HepG2 (cell line): ENCODE data around the gene SAMM50. TPM values are rescaled to one million over a fixed set of nuclear protein-coding genes. Genes with fewer than 3 reads are reported as not detected.

ENCODE experiments used
- ATAC-seq: fragments of 200-7000 bp; cut with Tn5 transposase; 3 replicates; pipeline ENCODE4 v1.9.1; 2020; ENCODE audit warnings: mild to moderate bottlenecking, moderate library complexity
- BruUV-seq: library from RNA; stranded (reverse); fragments of 400-500 nt; replicated peaks from 2 replicates; lab custom pipeline; 2021; lab: Mats Ljungman, UMichigan
- CTCF ChIA-PET: fragments of 300-600 bp; formaldehyde crosslinking; extraction: SDS; loops from one replicate; lab custom pipeline; 2021; ENCODE audit warnings: low total read pairs, inconsistent platforms, low intra/inter-chr PET ratio; lab: Yijun Ruan, JAX
- POLR2A ChIA-PET: fragments of 350-600 bp; sonication (Branson Sonifier 250); formaldehyde crosslinking; loops from one replicate; lab custom pipeline; 2020; ENCODE audit warnings: antibody characterized with exemption, inconsistent platforms; lab: Yijun Ruan, JAX
- DNase-seq: peaks from one replicate; pipeline ENCODE4 v3.0.0-alpha.2; 2015; ENCODE audit warnings: low spot score
- FAIRE-seq: peaks from 3 replicates; lab custom pipeline; 2011; peaks lifted over from hg19 to GRCh38; lab: Jason Lieb, UNC
- H2AFZ ChIP-seq: one replicate; pipeline ENCODE4 v1.6.1; 2011; ENCODE audit warnings: low read length, inconsistent platforms
- H3K27ac ChIP-seq: fragments of 300-600 bp; 3 replicates; pipeline ENCODE4 v1.8.0; 2011; ENCODE audit warnings: mixed run types, mild to moderate bottlenecking, mixed read lengths, low read length, inconsistent platforms; ENCODE audit not compliant: insufficient read depth; ENCODE audit errors: extremely low read length
- H3K27me3 ChIP-seq, 2 experiments: fragments of 200-600 bp in 1 of 2; 2 replicates in 1 of 2; 3 replicates in 1 of 2; pipeline versions ENCODE4 v1.6.0 to v1.8.0; 2011; ENCODE audit warnings: low read length in 2 of 2, mild to moderate bottlenecking in 2 of 2, moderate library complexity in 2 of 2, inconsistent platforms in 1 of 2; ENCODE audit not compliant: insufficient read depth in 2 of 2, control insufficient read depth in 1 of 2
- H3K36me3 ChIP-seq, 2 experiments: fragments of 200-600 bp in 1 of 2; replicated peaks in 1 of 2; 2 replicates in 1 of 2; 3 replicates in 1 of 2; pipeline versions ENCODE4 v1.5.1 to v1.8.0; 2011; ENCODE audit warnings: low read length in 2 of 2, inconsistent platforms in 1 of 2; ENCODE audit not compliant: insufficient read depth in 2 of 2, control insufficient read depth in 1 of 2
- H3K4me1 ChIP-seq: 2 replicates; pipeline ENCODE4 v1.5.1; 2012; ENCODE audit warnings: low read length, inconsistent platforms; ENCODE audit not compliant: insufficient read depth
- H3K4me2 ChIP-seq: 2 replicates; pipeline ENCODE4 v1.6.0; 2011; ENCODE audit warnings: low read depth, low read length, inconsistent platforms
- H3K4me3 ChIP-seq, 3 experiments: fragments of 200-600 bp in 1 of 3; sonication (generic), shearing (Covaris generic) in 1 of 3; replicated peaks in 1 of 3; 2 replicates each; pipeline ENCODE4 v1.5.1; 2011 to 2016; ENCODE audit warnings: low read length in 3 of 3, inconsistent platforms in 2 of 3, low read depth in 2 of 3, mild to moderate bottlenecking in 2 of 3, control low read depth in 1 of 3, mixed read lengths in 1 of 3; ENCODE audit not compliant: insufficient read depth in 1 of 3
- H3K79me2 ChIP-seq: one replicate; pipeline ENCODE4 v1.6.1; 2011; ENCODE audit warnings: low read length, inconsistent platforms; ENCODE audit not compliant: insufficient read depth
- H3K9ac ChIP-seq: 2 replicates; pipeline ENCODE4 v1.6.0; 2011; ENCODE audit warnings: mild to moderate bottlenecking, low read depth, low read length, inconsistent platforms; ENCODE audit not compliant: insufficient read depth
- H3K9me3 ChIP-seq: 2 replicates; pipeline ENCODE4 v1.5.1; 2012; ENCODE audit warnings: mild to moderate bottlenecking, low read length
- H4K20me1 ChIP-seq: 2 replicates; pipeline ENCODE4 v1.6.0; 2011; ENCODE audit warnings: inconsistent platforms, mild to moderate bottlenecking, low read length, moderate library complexity; ENCODE audit not compliant: insufficient read depth
- IKZF4 ChIP-seq: sonication (generic); formaldehyde crosslinking; IDR thresholded peaks from 2 replicates; pipeline ENCODE4 v1.5.1; 2020; ENCODE audit warnings: borderline replicate concordance, mild to moderate bottlenecking, low read depth, missing genetic modification reagents; ENCODE audit errors: not compliant biosample characterization
- NCOA1 ChIP-seq: sonication (generic); formaldehyde crosslinking; IDR thresholded peaks from 2 replicates; pipeline ENCODE4 v1.9.0; 2021; ENCODE audit warnings: missing genetic modification reagents
- PHF21A ChIP-seq: sonication (generic); formaldehyde crosslinking; IDR thresholded peaks from 2 replicates; pipeline ENCODE4 v1.5.0; 2020; ENCODE audit warnings: mild to moderate bottlenecking, missing genetic modification reagents
- PHF5A ChIP-seq: IDR thresholded peaks from one replicate; pipeline ENCODE4 v1.6.1; 2018; ENCODE audit warnings: low read depth, missing genetic modification reagents; ENCODE audit not compliant: unreplicated experiment
- RAD21 ChIP-seq: fragments of 450-650 bp; formaldehyde crosslinking; IDR thresholded peaks from 2 replicates; pipeline ENCODE4 v1.5.0; 2020; ENCODE audit warnings: mild to moderate bottlenecking
- TAF15 ChIP-seq: fragments of 200-400 bp; formaldehyde crosslinking; IDR thresholded peaks from one replicate; pipeline ENCODE4 v1.6.1; 2018; ENCODE audit warnings: mild to moderate bottlenecking, low read depth, low read length; ENCODE audit not compliant: poor library complexity, severe bottlenecking
- TBX2 ChIP-seq: sonication (generic); formaldehyde crosslinking; IDR thresholded peaks from 2 replicates; pipeline ENCODE4 v1.5.0; 2020; ENCODE audit warnings: missing genetic modification reagents, mild to moderate bottlenecking, borderline replicate concordance
- YEATS2 ChIP-seq: sonication (generic); formaldehyde crosslinking; IDR thresholded peaks from 2 replicates; pipeline ENCODE4 v1.4.0; 2020; ENCODE audit warnings: missing genetic modification reagents, borderline replicate concordance
- ZC3H13 ChIP-seq: sonication (generic); formaldehyde crosslinking; IDR thresholded peaks from 2 replicates; pipeline ENCODE4 v1.8.1; 2023; ENCODE audit warnings: mild to moderate bottlenecking, missing genetic modification reagents, moderate library complexity
- ZNF12 ChIP-seq: sonication (generic); formaldehyde crosslinking; IDR thresholded peaks from 2 replicates; pipeline ENCODE4 v1.5.0; 2020; ENCODE audit warnings: missing genetic modification reagents
- ZNF678 ChIP-seq: sonication (generic); formaldehyde crosslinking; IDR thresholded peaks from 2 replicates; pipeline ENCODE4 v1.4.0; 2020; ENCODE audit warnings: mild to moderate bottlenecking, missing genetic modification reagents
- ZNF782 ChIP-seq: sonication (generic); formaldehyde crosslinking; IDR thresholded peaks from 2 replicates; pipeline ENCODE4 v1.4.0; 2020; ENCODE audit warnings: missing genetic modification reagents, mild to moderate bottlenecking, borderline replicate concordance
- WGBS: methylation state at CpG from one replicate; pipeline ENCODE4 v1.1.6; 2017; ENCODE audit warnings: low lambda C conversion rate; 5-methylcytosine and 5-hydroxymethylcytosine counted together
- in situ Hi-C: cut with HindIII; loops from 2 replicates; pipeline ENCODE4 v1.10.0; 2017; ENCODE audit warnings: low pct_unique_long_range_greater_than_20kb; ENCODE audit not compliant: extremely low pct_ligation_motif_present
- intact Hi-C: fragments of 100-400 bp; cut with micrococcal nuclease; formaldehyde crosslinking; loops from one replicate; pipeline ENCODE4 v1.10.0; 2022; ENCODE audit not compliant: unreplicated experiment
- polyA plus RNA-seq, 8 experiments: library from polyadenylated mRNA; depleted of rRNA in 3 of 8; stranded (reverse) in 7 of 8; unstranded in 1 of 8; fragments of >200 nt; fragmentation: Illumina TruSeq in 4 of 8; extraction: Trizol in 4 of 8; gene quantifications; 2 replicates each; pipeline versions ENCODE4 v1.2.1 to v1.2.3, GENCODE V29; 2011 to 2016; ENCODE audit warnings: low read depth in 4 of 8, missing spikeins in 1 of 8, mixed read lengths in 1 of 8; ENCODE audit not compliant: insufficient read depth in 1 of 8
- total RNA-seq, 5 experiments: library from RNA; depleted of rRNA; stranded (reverse); fragments of >200 nt; fragmentation: Illumina TruSeq; extraction: Trizol; gene quantifications; 2 replicates each; pipeline ENCODE4 v1.2.3, GENCODE V29; 2016; ENCODE audit warnings: low read depth in 1 of 5
- TF ChIP-seq, protein P1 (sequence below): sonication (generic); formaldehyde crosslinking; conservative IDR thresholded peaks from 2 replicates; pipeline ENCODE4 v1.4.0; 2020; ENCODE audit warnings: missing genetic modification reagents
- TF ChIP-seq, protein P2 (sequence below): sonication (generic); formaldehyde crosslinking; conservative IDR thresholded peaks from 2 replicates; pipeline ENCODE4 v1.5.0; 2020; ENCODE audit warnings: missing genetic modification reagents

SAMM50 gene
- total and polyA plus RNA-seq, 2 of the 13 experiments (the other 11 are each of a cell fraction or from before 2014, with no cell fraction given), result 34.7 to 63.4 TPM

DNA sequence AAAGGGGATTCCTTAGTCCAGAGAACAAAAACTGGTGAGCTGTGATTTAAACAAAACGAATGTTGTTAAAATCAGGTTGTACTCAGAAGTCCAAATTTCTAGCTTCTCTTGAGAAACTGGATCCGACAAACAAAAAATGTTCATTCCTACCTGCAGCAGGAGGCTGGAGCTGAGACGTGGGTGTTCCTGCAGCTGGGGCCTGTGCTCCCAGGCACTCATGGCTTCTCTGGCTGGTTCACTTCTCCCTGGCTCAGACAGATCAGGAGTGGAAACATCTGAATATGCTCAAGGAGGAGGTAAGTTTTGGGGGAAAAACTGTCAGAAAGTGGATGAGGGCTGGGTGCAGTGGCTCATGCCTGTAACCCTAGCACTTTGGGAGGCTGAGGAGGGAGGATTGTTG lies 44.1 kb downstream of the SAMM50 start:
- no peak for DNase-seq
- Histone ChIP-seq H3K79me2 (no peaks in the 10 kb centered on the region), H3K4me3 (no peak overlapping the region), H4K20me1 (no peaks in the 10 kb centered on the region; the same call in 1 of the 2 replicates), H3K4me1 (peaks cover 17% of the 10 kb centered on the region), H3K9ac (no peak overlapping the region), H3K27ac (no peak overlapping the region), H2AFZ (no peak overlapping the region), H3K4me2 (no peak overlapping the region), H3K27me3 (no peaks in the 10 kb centered on the region), H3K36me3 (peaks cover 14 to 51% of the 10 kb centered on the region in 2 experiments; a peak in 4 of 5 replicates), H3K9me3 (no peaks in the 10 kb centered on the region)
- POLR2A ChIA-PET, result no interaction called here
- in situ Hi-C loops (loop anchor here (5.0 kb wide), 1 partner anchor 88 kb away; no protein-coding TSS in a partner anchor), intact Hi-C loops (no loop called here)
- 91% methylated on average over 3 of the region's 3 CpGs for WGBS
- CTCF ChIA-PET, result no interaction called here
- FAIRE-seq, result no peak
- no peak for TF ChIP-seq IKZF4 (CRISPR knock-in tag)
- no peak for TF ChIP-seq PHF21A (CRISPR knock-in tag)
- TF ChIP-seq TAF15, result no peak
- TF ChIP-seq ZNF678 (CRISPR knock-in tag), result no peak
- TF ChIP-seq, protein P1, sequence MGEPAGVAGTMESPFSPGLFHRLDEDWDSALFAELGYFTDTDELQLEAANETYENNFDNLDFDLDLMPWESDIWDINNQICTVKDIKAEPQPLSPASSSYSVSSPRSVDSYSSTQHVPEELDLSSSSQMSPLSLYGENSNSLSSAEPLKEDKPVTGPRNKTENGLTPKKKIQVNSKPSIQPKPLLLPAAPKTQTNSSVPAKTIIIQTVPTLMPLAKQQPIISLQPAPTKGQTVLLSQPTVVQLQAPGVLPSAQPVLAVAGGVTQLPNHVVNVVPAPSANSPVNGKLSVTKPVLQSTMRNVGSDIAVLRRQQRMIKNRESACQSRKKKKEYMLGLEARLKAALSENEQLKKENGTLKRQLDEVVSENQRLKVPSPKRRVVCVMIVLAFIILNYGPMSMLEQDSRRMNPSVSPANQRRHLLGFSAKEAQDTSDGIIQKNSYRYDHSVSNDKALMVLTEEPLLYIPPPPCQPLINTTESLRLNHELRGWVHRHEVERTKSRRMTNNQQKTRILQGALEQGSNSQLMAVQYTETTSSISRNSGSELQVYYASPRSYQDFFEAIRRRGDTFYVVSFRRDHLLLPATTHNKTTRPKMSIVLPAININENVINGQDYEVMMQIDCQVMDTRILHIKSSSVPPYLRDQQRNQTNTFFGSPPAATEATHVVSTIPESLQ (CRISPR knock-in tag), result no peak
- TF ChIP-seq TBX2 (CRISPR knock-in tag), result no peak
- TF ChIP-seq YEATS2 (CRISPR knock-in tag), result no peak
- TF ChIP-seq PHF5A (CRISPR knock-in tag), result no peak
- TF ChIP-seq ZNF12 (CRISPR knock-in tag), result no peak
- TF ChIP-seq, protein P2, sequence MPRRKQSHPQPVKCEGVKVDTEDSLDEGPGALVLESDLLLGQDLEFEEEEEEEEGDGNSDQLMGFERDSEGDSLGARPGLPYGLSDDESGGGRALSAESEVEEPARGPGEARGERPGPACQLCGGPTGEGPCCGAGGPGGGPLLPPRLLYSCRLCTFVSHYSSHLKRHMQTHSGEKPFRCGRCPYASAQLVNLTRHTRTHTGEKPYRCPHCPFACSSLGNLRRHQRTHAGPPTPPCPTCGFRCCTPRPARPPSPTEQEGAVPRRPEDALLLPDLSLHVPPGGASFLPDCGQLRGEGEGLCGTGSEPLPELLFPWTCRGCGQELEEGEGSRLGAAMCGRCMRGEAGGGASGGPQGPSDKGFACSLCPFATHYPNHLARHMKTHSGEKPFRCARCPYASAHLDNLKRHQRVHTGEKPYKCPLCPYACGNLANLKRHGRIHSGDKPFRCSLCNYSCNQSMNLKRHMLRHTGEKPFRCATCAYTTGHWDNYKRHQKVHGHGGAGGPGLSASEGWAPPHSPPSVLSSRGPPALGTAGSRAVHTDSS (CRISPR knock-in tag), result no peak
- TF ChIP-seq RAD21 (CRISPR knock-in tag), result no peak
- TF ChIP-seq ZC3H13 (CRISPR knock-in tag), result no peak
- TF ChIP-seq ZNF782 (CRISPR knock-in tag), result no peak
- no peak for TF ChIP-seq NCOA1 (CRISPR knock-in tag)
- ATAC-seq, result no peak
- BruUV-seq, result no TSS peak
